ENCODE measurements around the gene SPRR2D. TPM values are rescaled to one million over a fixed set of nuclear protein-coding genes. Genes with fewer than 3 reads are reported as not detected.

SPRR2D gene
- total RNA-seq, 1 donor, result not detected

- H3K27me3 ChIP-seq (ENCODE audit: insufficient read depth, low read length), result no peaks in the 10 kb centered on the region
- H3K4me1 ChIP-seq (ENCODE audit: insufficient read depth, low read length), result no peaks in the 10 kb centered on the region
- no peak overlapping the region for H3K27ac ChIP-seq (ENCODE audit: low read depth, low read length)
- H3K9me3 ChIP-seq (ENCODE audit: low read depth, low read length), result no peaks in the 10 kb centered on the region
- no peak overlapping the region for H2AFZ ChIP-seq (ENCODE audit: low read length)
- no peaks in the 10 kb centered on the region for H4K20me1 ChIP-seq (ENCODE audit: insufficient read depth, low read length)
- H3K79me2 ChIP-seq (ENCODE audit: insufficient read depth, low read length), result no peaks in the 10 kb centered on the region
- no peak for DNase-seq (ENCODE audit: insufficient read length, low spot score, missing footprints)
- no peak overlapping the region for H3K4me2 ChIP-seq (ENCODE audit: insufficient read depth, low read length)
- H3K36me3 ChIP-seq (ENCODE audit: insufficient read depth, low read length), result no peaks in the 10 kb centered on the region
- no peak for TF ChIP-seq CTCF (IDR thresholded peaks at IDR 0.05; ENCODE audit: extremely low read depth, low read depth, low read length)
- no peak overlapping the region for H3K4me3 ChIP-seq (ENCODE audit: insufficient read depth, low read length)
These were observed 43.0 kb downstream of the SPRR2D start for GRCh38 chr1:152997901-152998300.

DNA sequence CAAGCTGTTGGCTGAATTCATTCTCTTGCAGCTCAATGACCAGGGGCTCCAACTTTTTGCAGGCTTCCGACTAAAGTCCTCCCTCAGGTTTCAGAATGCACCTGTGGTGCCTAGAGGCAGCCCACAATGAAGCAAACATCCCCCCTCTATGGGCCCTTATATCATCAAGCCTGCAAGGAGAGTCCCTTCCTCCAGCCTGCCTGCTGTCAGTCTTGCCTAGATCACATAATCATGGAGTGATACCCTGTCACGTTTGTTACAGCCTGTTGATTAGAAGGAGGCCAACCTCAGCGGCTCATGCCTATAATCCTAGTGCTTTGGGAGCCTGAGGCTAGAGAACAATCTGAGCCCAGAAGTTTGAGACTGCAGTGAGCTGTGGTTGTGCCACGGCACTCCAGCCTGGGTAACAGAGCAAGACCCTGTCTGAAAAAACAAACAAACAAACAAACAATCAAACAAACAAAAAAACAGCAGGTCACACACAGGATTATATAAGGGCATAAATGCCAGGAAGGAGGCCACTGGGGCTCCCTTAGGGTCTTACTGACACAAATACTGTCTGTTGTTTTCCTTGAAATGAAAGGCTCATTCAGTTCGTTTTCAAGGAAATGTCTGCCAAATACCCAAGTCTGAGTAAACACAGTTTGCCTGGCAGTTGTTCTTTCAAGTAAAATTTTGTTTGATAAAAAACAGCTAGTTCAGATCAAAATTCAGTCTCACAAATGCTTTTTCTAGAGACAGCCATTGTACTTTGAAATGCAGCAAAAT lies 44.1 kb downstream of the SPRR2D start:
- H3K27ac ChIP-seq (ENCODE audit: low read depth, low read length), result no peak overlapping the region
- no peaks in the 10 kb centered on the region for H3K27me3 ChIP-seq (ENCODE audit: insufficient read depth, low read length)
- H3K4me3 ChIP-seq (ENCODE audit: insufficient read depth, low read length), result no peak overlapping the region
- TF ChIP-seq CTCF (IDR thresholded peaks at IDR 0.05; ENCODE audit: extremely low read depth, low read depth, low read length), result no peak
- H2AFZ ChIP-seq (ENCODE audit: low read length), result no peak overlapping the region
- H3K4me2 ChIP-seq (ENCODE audit: insufficient read depth, low read length), result no peak overlapping the region
- no peaks in the 10 kb centered on the region for H3K4me1 ChIP-seq (ENCODE audit: insufficient read depth, low read length)
- no peaks in the 10 kb centered on the region for H4K20me1 ChIP-seq (ENCODE audit: insufficient read depth, low read length)
- H3K9me3 ChIP-seq (ENCODE audit: low read depth, low read length), result no peaks in the 10 kb centered on the region
- no peaks in the 10 kb centered on the region for H3K36me3 ChIP-seq (ENCODE audit: insufficient read depth, low read length)
- no peak for DNase-seq (ENCODE audit: insufficient read length, low spot score, missing footprints)
- no peaks in the 10 kb centered on the region for H3K79me2 ChIP-seq (ENCODE audit: insufficient read depth, low read length)

- H4K20me1 ChIP-seq (ENCODE audit: insufficient read depth, low read length), result no peaks in the 10 kb centered on the region
- H3K27me3 ChIP-seq (ENCODE audit: insufficient read depth, low read length), result no peaks in the 10 kb centered on the region
- H3K9me3 ChIP-seq (ENCODE audit: low read depth, low read length), result no peaks in the 10 kb centered on the region
- H3K27ac ChIP-seq (ENCODE audit: low read depth, low read length), result no peak overlapping the region
- no peak overlapping the region for H2AFZ ChIP-seq (ENCODE audit: low read length)
- DNase-seq (ENCODE audit: insufficient read length, low spot score, missing footprints), result peak; percentile 44
- no peaks in the 10 kb centered on the region for H3K4me1 ChIP-seq (ENCODE audit: insufficient read depth, low read length)
- no peak overlapping the region for H3K4me3 ChIP-seq (ENCODE audit: insufficient read depth, low read length)
- H3K4me2 ChIP-seq (ENCODE audit: insufficient read depth, low read length), result no peak overlapping the region
- no peaks in the 10 kb centered on the region for H3K36me3 ChIP-seq (ENCODE audit: insufficient read depth, low read length)
- H3K79me2 ChIP-seq (ENCODE audit: insufficient read depth, low read length), result no peaks in the 10 kb centered on the region
- no peak for TF ChIP-seq CTCF (IDR thresholded peaks at IDR 0.05; ENCODE audit: extremely low read depth, low read depth, low read length)
These were observed 45.1 kb downstream of the SPRR2D start for GRCh38 chr1:152995842-152996241.

DNA sequence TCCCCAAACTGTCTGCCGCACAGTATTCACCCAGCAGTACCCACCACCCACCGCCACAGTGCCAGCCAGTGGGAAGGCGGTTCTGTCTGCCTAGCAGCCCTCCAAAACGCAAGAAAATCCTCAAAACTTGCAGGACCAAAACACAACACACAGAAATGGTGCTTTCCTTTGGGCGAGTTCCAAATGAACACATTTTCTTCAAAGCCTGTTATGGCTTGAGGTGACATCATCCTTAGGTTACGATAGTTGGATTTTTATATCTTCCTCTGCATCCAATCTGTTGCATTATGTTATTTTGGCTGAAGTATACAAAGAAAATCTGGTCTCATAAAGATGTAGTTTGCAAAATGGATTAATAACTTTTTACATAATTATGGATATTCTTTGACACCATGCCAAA lies 47.7 kb downstream of the SPRR2D start:
- Histone ChIP-seq H4K20me1 (ENCODE audit: insufficient read depth, low read length) (no peaks in the 10 kb centered on the region), H2AFZ (ENCODE audit: low read length) (no peak overlapping the region), H3K36me3 (ENCODE audit: insufficient read depth, low read length) (no peaks in the 10 kb centered on the region), H3K4me3 (ENCODE audit: insufficient read depth, low read length) (no peak overlapping the region), H3K27me3 (ENCODE audit: insufficient read depth, low read length) (no peaks in the 10 kb centered on the region), H3K4me2 (ENCODE audit: insufficient read depth, low read length) (no peak overlapping the region), H3K4me1 (ENCODE audit: insufficient read depth, low read length) (no peaks in the 10 kb centered on the region), H3K79me2 (ENCODE audit: insufficient read depth, low read length) (no peaks in the 10 kb centered on the region), H3K27ac (ENCODE audit: low read depth, low read length) (no peak overlapping the region), H3K9me3 (ENCODE audit: low read depth, low read length) (no peaks in the 10 kb centered on the region)
- TF ChIP-seq CTCF (IDR thresholded peaks at IDR 0.05; ENCODE audit: extremely low read depth, low read depth, low read length), result no peak
- DNase-seq (ENCODE audit: insufficient read length, low spot score, missing footprints), result peak; percentile 26

Small RNA genes lying within 50 kb of the gene (small RNA-seq; reads per million reads assigned to genes)
- not detected for gene AL356867.1
- gene RF00322, result not detected

Other genes starting within 250 kb of the SPRR2D start
- gene LCE1D, start 244.4 kb downstream of the SPRR2D start, total RNA-seq, result not detected in 2 replicates
- gene LCE1C, start 234.5 kb downstream of the SPRR2D start, total RNA-seq, result not detected in 2 replicates
- gene LCE1B, start 229.1 kb downstream of the SPRR2D start, total RNA-seq, result not detected in 2 replicates
- gene LCE1A, start 213.6 kb downstream of the SPRR2D start, total RNA-seq, result not detected in 2 replicates
- not detected in 2 replicates for gene LCE6A, start 198.3 kb downstream of the SPRR2D start, total RNA-seq
- gene LCE7A, start 181.1 kb downstream of the SPRR2D start, total RNA-seq, result not detected in 2 replicates
- gene SMCP, start 162.8 kb downstream of the SPRR2D start, total RNA-seq, result not detected in 2 replicates
- gene IVL, start 132.6 kb downstream of the SPRR2D start, total RNA-seq, result not detected in 2 replicates
- gene SPRR5, start 93.9 kb downstream of the SPRR2D start, total RNA-seq, result not detected in 2 replicates
- gene SPRR4, start 70.5 kb downstream of the SPRR2D start, total RNA-seq, result not detected in 2 replicates
- gene SPRR1A, start 57.0 kb downstream of the SPRR2D start, total RNA-seq, result not detected in 2 replicates
- gene SPRR3, start 39.4 kb downstream of the SPRR2D start, total RNA-seq, result not detected in 2 replicates
- gene SPRR1B, start 9.9 kb downstream of the SPRR2D start, total RNA-seq, result not detected in 2 replicates
- not detected in 2 replicates for gene SPRR2A, start 16.4 kb upstream of the SPRR2D start, total RNA-seq
- gene SPRR2B, start 30.5 kb upstream of the SPRR2D start, total RNA-seq, result not detected in 2 replicates
- not detected in 2 replicates for gene SPRR2E, start 53.4 kb upstream of the SPRR2D start, total RNA-seq
- gene SPRR2F, start 72.4 kb upstream of the SPRR2D start, total RNA-seq, result not detected in 2 replicates
- gene SPRR2G, start 109.8 kb upstream of the SPRR2D start, total RNA-seq, result not detected in 2 replicates
- gene LELP1, start 162.3 kb upstream of the SPRR2D start, total RNA-seq, result not detected in 2 replicates
- gene PRR9, start 176.5 kb upstream of the SPRR2D start, total RNA-seq, result not detected in 2 replicates
- gene LORICRIN, start 218.6 kb upstream of the SPRR2D start, total RNA-seq, result not detected in 2 replicates

Data from osteoblast (primary cell).